Lung (tissue), 12 donors: ENCODE measurements around the gene SNTG2. TPM values are rescaled to one million over a fixed set of nuclear protein-coding genes. Genes with fewer than 3 reads are reported as not detected.

Experiments used
- ATAC-seq: fragments of 200-7000 bp; cut with Tn5 transposase; one replicate; pipeline ENCODE4 v1.9.1; 2020; ENCODE audit warnings: moderate number of reproducible peaks; ENCODE audit not compliant: insufficient read depth, low FRiP score
- DNase-seq, 3 donors: peaks; one replicate each; pipeline ENCODE4 v3.0.0-alpha.2; 2013 to 2017
- H3K27ac ChIP-seq, 2 donors: one replicate each; pipeline ENCODE4 v1.5.1; 2013; ENCODE audit warnings: mild to moderate bottlenecking in 2 of 2, moderate library complexity in 2 of 2, control low read depth in 1 of 2, inconsistent platforms in 1 of 2, low read depth in 1 of 2, low read length in 1 of 2
- H3K27me3 ChIP-seq, 3 donors: one replicate each; pipeline ENCODE4 v1.5.1; 2013; ENCODE audit warnings: low read length in 2 of 3; ENCODE audit not compliant: control insufficient read depth in 3 of 3, insufficient read depth in 3 of 3
- H3K36me3 ChIP-seq, 4 donors: one replicate each; pipeline ENCODE4 v1.5.1; 2013; ENCODE audit warnings: low read length in 4 of 4, mild to moderate bottlenecking in 1 of 4, moderate library complexity in 1 of 4; ENCODE audit not compliant: control insufficient read depth in 4 of 4, insufficient read depth in 4 of 4
- H3K4me1 ChIP-seq, 5 donors: one replicate each; pipeline ENCODE4 v1.5.1; 2013; ENCODE audit warnings: low read length in 5 of 5, mild to moderate bottlenecking in 2 of 5, moderate library complexity in 1 of 5; ENCODE audit not compliant: control insufficient read depth in 5 of 5, insufficient read depth in 5 of 5
- H3K4me3 ChIP-seq: one replicate; pipeline ENCODE4 v1.5.1; 2013; ENCODE audit warnings: mild to moderate bottlenecking, control low read depth, moderate library complexity
- H3K9ac ChIP-seq, 2 donors: one replicate each; pipeline ENCODE4 v1.5.1; 2013; ENCODE audit warnings: low read length in 2 of 2, control low read depth in 1 of 2; ENCODE audit not compliant: insufficient read depth in 1 of 2
- H3K9me3 ChIP-seq, 4 donors: one replicate each; pipeline ENCODE4 v1.5.1; 2013; ENCODE audit warnings: low read length in 3 of 4, mild to moderate bottlenecking in 1 of 4, moderate library complexity in 1 of 4; ENCODE audit not compliant: control insufficient read depth in 4 of 4, insufficient read depth in 3 of 4
- whole genome bisulfite sequencing, 2 donors: extraction: QIAGEN DNeasy Blood & Tissue Kit; methylation state at CpG; one replicate each; pipeline ENCODE4 v1.1.7; 2013; 5-methylcytosine and 5-hydroxymethylcytosine counted together
- polyA plus RNA-seq, 2 donors: library from polyadenylated mRNA; stranded (reverse); fragments of 200-250 nt; gene quantifications; one replicate each; pipeline ENCODE4 v1.2.1, GENCODE V29; 2013
- total RNA-seq, 2 donors: library from RNA; depleted of rRNA in 1 of 2; stranded (reverse); fragments of >200 nt in 1 of 2; gene quantifications; one replicate each; pipeline ENCODE4 v1.2.1, GENCODE V29; 2014 to 2021
- TF ChIP-seq, protein P1 (sequence below): IDR thresholded peaks from 2 replicates; pipeline ENCODE4 v1.5.1; 2012; ENCODE audit warnings: mild to moderate bottlenecking; ENCODE audit errors: control extremely low read depth, extremely low read depth
- donor health status: control.
- donor health status: control.
- donor health status: Bipolar disorder and iron deficiency.
- donor health status: healthy.
- donor health status: DM: yes; HTN: yes; CAD: no.

SNTG2 gene
- total and polyA plus RNA-seq, 4 donors = 0.31 to 1.8 (median 1.2) TPM

DNA sequence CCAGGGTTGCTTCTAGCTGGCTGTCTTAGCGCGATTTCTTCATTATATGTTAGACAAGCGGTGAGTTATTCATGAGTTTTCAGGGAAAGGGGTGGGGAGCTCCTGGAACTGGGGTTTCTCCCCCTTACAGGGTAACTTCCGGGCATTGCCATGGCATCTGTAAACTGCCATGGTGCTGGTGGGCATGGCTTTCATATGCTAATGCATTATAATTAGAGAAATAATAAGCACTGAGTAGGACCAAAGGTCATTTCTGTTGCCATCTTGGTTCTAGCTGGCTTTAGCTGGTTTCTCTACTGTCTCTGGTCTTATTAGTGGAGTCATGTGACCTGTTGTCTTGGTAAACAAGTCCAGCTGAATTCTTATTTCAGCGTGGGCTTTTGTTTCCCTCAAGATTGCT lies 5.5 kb upstream of the SNTG2 start:
- H3K27ac ChIP-seq = no peak overlapping the region
- ATAC-seq (no peak), DNase-seq (no peak)
- 86 to 87% methylated on average over 5 of the region's 5 CpGs for WGBS, 2 donors
- H3K27me3 ChIP-seq = peaks cover 0 to 36% (median 34%) of the 10 kb centered on the region in 3 donors
- TF ChIP-seq, protein P1, sequence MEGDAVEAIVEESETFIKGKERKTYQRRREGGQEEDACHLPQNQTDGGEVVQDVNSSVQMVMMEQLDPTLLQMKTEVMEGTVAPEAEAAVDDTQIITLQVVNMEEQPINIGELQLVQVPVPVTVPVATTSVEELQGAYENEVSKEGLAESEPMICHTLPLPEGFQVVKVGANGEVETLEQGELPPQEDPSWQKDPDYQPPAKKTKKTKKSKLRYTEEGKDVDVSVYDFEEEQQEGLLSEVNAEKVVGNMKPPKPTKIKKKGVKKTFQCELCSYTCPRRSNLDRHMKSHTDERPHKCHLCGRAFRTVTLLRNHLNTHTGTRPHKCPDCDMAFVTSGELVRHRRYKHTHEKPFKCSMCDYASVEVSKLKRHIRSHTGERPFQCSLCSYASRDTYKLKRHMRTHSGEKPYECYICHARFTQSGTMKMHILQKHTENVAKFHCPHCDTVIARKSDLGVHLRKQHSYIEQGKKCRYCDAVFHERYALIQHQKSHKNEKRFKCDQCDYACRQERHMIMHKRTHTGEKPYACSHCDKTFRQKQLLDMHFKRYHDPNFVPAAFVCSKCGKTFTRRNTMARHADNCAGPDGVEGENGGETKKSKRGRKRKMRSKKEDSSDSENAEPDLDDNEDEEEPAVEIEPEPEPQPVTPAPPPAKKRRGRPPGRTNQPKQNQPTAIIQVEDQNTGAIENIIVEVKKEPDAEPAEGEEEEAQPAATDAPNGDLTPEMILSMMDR = no peak
- H3K36me3 ChIP-seq = no peaks in the 10 kb centered on the region
- H3K9me3 ChIP-seq = peaks cover 0 to 13% (median 3%) of the 10 kb centered on the region in 4 donors
- no peak overlapping the region for H3K4me3 ChIP-seq
- H3K4me1 ChIP-seq = peaks cover 0 to 4% (median 0%) of the 10 kb centered on the region in 5 donors
- no peak overlapping the region for H3K9ac ChIP-seq

DNA sequence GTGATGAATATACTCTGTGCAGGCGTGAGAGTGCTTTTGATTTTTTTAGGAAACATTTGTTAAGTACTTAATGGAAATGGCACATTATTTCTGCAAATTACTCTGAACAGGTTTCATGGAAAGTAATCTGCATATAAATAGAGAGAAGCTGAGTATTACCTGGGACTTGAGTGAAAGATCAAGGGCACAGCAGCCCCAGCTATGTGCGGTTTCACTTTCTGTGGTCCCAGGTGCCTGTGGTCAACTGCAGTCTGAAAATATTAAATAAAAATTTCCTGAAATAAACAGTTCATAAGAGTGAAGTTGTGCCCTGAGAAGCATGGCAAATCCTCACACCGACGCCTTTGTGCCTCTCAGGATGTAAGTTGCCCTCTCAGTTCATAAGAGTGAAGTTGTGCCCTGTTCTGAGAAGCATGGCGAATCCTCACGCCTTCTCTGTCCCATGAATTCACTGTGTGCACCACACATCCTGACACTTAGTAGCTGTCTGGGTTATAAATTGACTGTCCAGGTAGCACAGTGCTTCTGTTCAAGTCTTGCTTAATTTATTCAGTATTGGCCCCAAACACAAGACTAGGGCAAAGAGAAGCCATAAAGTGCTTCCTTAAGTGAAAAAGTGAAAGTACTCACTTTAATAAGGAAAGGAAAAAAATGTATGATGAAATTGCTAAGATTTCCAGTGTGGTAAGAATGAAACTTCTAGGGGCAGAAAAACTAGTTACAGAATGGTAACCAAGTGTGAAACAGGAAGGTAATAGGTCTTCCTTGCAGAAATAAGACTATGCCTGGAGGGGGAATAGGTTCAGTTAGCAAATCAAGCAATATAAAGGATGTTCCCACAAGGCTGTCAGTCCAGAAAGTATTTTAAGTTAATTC lies 4.3 kb upstream of the SNTG2 start:
- Histone ChIP-seq H3K4me1 (peaks cover 0 to 4% (median 0%) of the 10 kb centered on the region in 5 donors), H3K9ac (no peak overlapping the region), H3K9me3 (peaks cover 0 to 13% (median 3%) of the 10 kb centered on the region in 4 donors), H3K36me3 (no peaks in the 10 kb centered on the region), H3K27me3 (peaks cover 4 to 39% (median 34%) of the 10 kb centered on the region in 3 donors), H3K4me3 (no peak overlapping the region), H3K27ac (no peak overlapping the region)
- TF ChIP-seq, protein P1 = no peak
- WGBS, 2 donors = 75% methylated on average over 6 of the region's 6 CpGs
- ATAC-seq = no peak
- DNase-seq = no peak

DNA sequence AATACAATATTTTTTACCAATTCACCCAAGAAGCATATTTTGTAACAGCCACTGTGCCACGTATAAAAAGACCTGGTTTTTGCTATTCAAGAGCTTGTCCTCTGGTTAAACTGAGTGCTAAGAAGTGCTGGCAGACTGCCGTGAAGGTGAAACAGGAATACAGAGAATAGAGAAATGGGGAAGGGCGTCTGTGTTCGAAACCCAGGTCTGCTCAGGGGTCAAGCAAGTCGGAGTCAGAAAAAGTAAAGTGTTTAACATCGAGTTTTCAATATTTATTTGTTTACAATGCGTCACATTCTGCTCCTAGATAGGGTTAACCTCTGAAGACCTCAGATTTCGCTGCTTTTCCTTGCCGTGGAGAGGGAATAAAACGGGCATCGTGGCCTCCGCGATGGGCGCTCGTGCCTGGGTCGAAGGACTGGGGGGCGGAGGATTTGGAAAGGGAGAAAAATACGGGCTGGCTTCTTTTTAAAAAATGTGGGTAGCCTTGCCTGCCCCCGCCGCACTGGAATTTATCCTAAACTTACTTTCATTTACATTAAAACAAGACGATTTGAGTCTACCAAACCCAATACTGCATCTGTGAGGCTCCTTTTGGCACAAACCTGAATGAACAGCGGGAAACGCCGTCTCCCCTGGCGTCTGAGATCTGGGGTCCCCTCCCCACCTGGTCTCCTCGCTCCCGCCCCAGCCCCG lies 1.1 kb upstream of the SNTG2 start:
- H3K9ac ChIP-seq = no peak overlapping the region
- H3K27ac ChIP-seq = no peak overlapping the region
- WGBS, 2 donors = 3 to 8% methylated on average over 28 of the region's 28 CpGs
- peaks cover 0 to 4% (median 3%) of the 10 kb centered on the region in 4 donors for H3K9me3 ChIP-seq
- no peak for ATAC-seq
- H3K36me3 ChIP-seq = no peaks in the 10 kb centered on the region
- no peak for DNase-seq
- H3K4me3 ChIP-seq = peak overlapping the region; percentile 2
- peaks cover 5 to 69% (median 60%) of the 10 kb centered on the region in 3 donors for H3K27me3 ChIP-seq
- TF ChIP-seq, protein P1 = no peak
- peaks cover 0 to 4% (median 0%) of the 10 kb centered on the region in 5 donors for H3K4me1 ChIP-seq
